ENCODE results near the gene DAGLA. TPM values are rescaled to one million over a fixed set of nuclear protein-coding genes. Genes with fewer than 3 reads are reported as not detected.

Gene DAGLA
- total RNA-seq, 6 donors from 2014 or later = 3.0 to 11.0 (median 8.0) TPM

GRCh38 chr11:61756147-61756451 lies 75.9 kb downstream of the DAGLA start:
- Histone ChIP-seq H3K27me3 (peaks cover 0 to 5% (median 3%) of the 10 kb centered on the region in 4 donors), H3K4me3 (no peak overlapping the region), H3K27ac (peak overlapping the region in 3 of 4 donors; percentile 4 to 36 (median 30)), H3K4me1 (peaks cover 8 to 23% (median 16%) of the 10 kb centered on the region in 4 donors), H3K9me3 (no peaks in the 10 kb centered on the region), H3K36me3 (no peaks in the 10 kb centered on the region)
- 71 to 78% methylated on average over 4 of the region's 4 CpGs for WGBS, 2 donors
- TF ChIP-seq CTCF (IDR thresholded peaks at IDR 0.05) = no peak
- TF ChIP-seq POLR2AphosphoS5 (IDR thresholded peaks at IDR 0.05) = no peak
- TF ChIP-seq POLR2A (IDR thresholded peaks at IDR 0.05) = no peak
- TF ChIP-seq EP300 (IDR thresholded peaks at IDR 0.05) = no peak
- ATAC-seq (ENCODE audit: low FRiP score in 2 of 2) (no peak), DNase-seq (no peak)

- peaks cover 8 to 23% (median 16%) of the 10 kb centered on the region in 4 donors for H3K4me1 ChIP-seq
- no peak for TF ChIP-seq POLR2A (IDR thresholded peaks at IDR 0.05)
- TF ChIP-seq CTCF (IDR thresholded peaks at IDR 0.05) = no peak
- TF ChIP-seq EP300 (IDR thresholded peaks at IDR 0.05) = no peak
- no peak for TF ChIP-seq POLR2AphosphoS5 (IDR thresholded peaks at IDR 0.05)
- DNase-seq = peak in 1 of 2 donors; percentile 20
- WGBS, 2 donors = 69 to 82% methylated on average over 4 to 9 of the region's 9 CpGs
- no peaks in the 10 kb centered on the region for H3K9me3 ChIP-seq
- peaks cover 0 to 5% (median 3%) of the 10 kb centered on the region in 4 donors for H3K27me3 ChIP-seq
- no peak for ATAC-seq (ENCODE audit: low FRiP score in 2 of 2)
- peak overlapping the region in 3 of 4 donors; percentile 4 to 36 (median 30) for H3K27ac ChIP-seq
- H3K4me3 ChIP-seq = no peak overlapping the region
- H3K36me3 ChIP-seq = no peaks in the 10 kb centered on the region
Observed at GRCh38 chr11:61756452-61757212, 76.4 kb downstream of the DAGLA start.

- Histone ChIP-seq H3K9me3 (no peaks in the 10 kb centered on the region), H3K4me1 (peaks cover 4 to 19% (median 11%) of the 10 kb centered on the region in 4 donors), H3K27me3 (peaks cover 0 to 5% (median 3%) of the 10 kb centered on the region in 4 donors), H3K4me3 (no peak overlapping the region), H3K36me3 (no peaks in the 10 kb centered on the region), H3K27ac (peak overlapping the region in 2 of 4 donors; percentile 30 to 36)
- 76 to 92% methylated on average over 2 to 15 of the region's 15 CpGs for WGBS, 2 donors
- ATAC-seq (ENCODE audit: low FRiP score in 2 of 2) = no peak
- peak in 1 of 2 donors; percentile 20 for DNase-seq
- TF ChIP-seq POLR2A (IDR thresholded peaks at IDR 0.05) (no peak), CTCF (IDR thresholded peaks at IDR 0.05) (no peak), POLR2AphosphoS5 (IDR thresholded peaks at IDR 0.05) (no peak), EP300 (IDR thresholded peaks at IDR 0.05) (no peak)
Observed at GRCh38 chr11:61757213-61757862, 77.1 kb downstream of the DAGLA start.

GRCh38 chr11:61760946-61761345 lies 80.8 kb downstream of the DAGLA start:
- Histone ChIP-seq H3K27ac (no peak overlapping the region), H3K4me3 (no peak overlapping the region), H3K27me3 (no peaks in the 10 kb centered on the region), H3K36me3 (no peaks in the 10 kb centered on the region), H3K4me1 (peaks cover 0 to 10% (median 8%) of the 10 kb centered on the region in 4 donors), H3K9me3 (no peaks in the 10 kb centered on the region)
- DNase-seq = peak in 1 of 2 donors; percentile 52
- 77 to 79% methylated on average over 7 to 9 of the region's 13 CpGs for WGBS, 2 donors
- no peak for ATAC-seq (ENCODE audit: low FRiP score in 2 of 2)
- TF ChIP-seq EP300 (IDR thresholded peaks at IDR 0.05) (no peak), POLR2AphosphoS5 (IDR thresholded peaks at IDR 0.05) (no peak), POLR2A (IDR thresholded peaks at IDR 0.05) (no peak), CTCF (IDR thresholded peaks at IDR 0.05) (no peak)
